Spleen (tissue), 7 donors: ENCODE measurements around the gene ABTB2.

ENCODE experiments used
- CTCF ChIP-seq, 11 experiments: fragments of 200-600 bp in 7 of 11; fragments of 450-650 bp in 4 of 11; sonication (generic) in 4 of 11; IDR thresholded peaks in 8 of 11; conservative IDR thresholded peaks in 3 of 11; 1 replicate in 7 of 11; 2 replicates in 4 of 11; pipeline versions ENCODE4 v1.4.0 to v1.8.0; 2016 to 2021; ENCODE audit warnings: antibody characterized with exemption in 11 of 11, inconsistent platforms in 4 of 11, mild to moderate bottlenecking in 1 of 11
- POLR2AphosphoS5 ChIP-seq, 3 donors: sonication (generic); formaldehyde crosslinking; IDR thresholded peaks; one replicate each; pipeline ENCODE4 v1.5.1; 2017; ENCODE audit warnings: antibody characterized with exemption in 3 of 3
- donor health status: DM: no; HTN: no; CAD: no; lungs with moderate emphysema.
- donor health status: DM: no; HTN: no; CAD: no.
- donor health status: DM: no; HTN: no; CAD: no.

- TF ChIP-seq CTCF (IDR thresholded peaks at IDR 0.05 in 8 of 11, conservative IDR thresholded peaks at IDR 0.05 in 3 of 11) (no peak), POLR2AphosphoS5 (IDR thresholded peaks at IDR 0.05) (no peak)
Observed at GRCh38 chr11:34273099-34273498, 84.7 kb downstream of the ABTB2 start.
